Measurements from ENCODE around the gene PTPRE.
A peak's percentile ranks its signal among the peaks of the same experiment; 100 is the strongest.

Gene PTPRE

DNA sequence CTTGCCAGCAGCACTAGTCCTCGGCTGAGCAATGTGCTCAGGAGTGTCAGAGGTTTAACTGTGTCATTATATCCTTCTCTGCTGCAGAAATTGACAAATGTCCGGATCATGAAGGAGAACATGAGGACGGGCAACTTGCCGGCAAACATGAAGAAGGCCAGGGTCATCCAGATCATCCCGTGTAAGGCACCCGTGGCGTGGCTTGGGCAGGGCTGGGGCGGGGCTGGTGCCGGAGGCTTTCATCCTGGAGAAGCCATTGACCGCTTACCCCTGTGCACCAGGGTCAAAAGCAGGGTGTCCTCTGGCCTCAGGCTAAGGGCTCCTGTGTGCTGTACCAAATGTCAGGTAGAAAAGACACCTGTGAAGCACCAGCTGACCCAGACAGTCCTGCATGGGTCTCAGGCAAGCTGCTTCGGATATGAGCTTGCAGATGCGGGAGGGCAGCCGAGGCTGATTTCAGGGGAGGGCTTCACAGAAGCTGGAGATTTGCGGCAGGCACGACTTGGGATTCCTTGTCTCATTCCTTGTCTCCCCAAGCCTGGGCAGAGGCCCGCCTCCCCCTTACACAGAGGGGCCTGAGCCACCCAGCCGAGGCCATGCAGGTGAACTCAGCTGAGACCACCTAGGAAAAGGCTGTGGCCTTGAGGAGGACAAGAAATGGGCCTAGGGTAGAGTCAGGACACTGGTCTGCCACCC is 164.0 kb downstream of the PTPRE start:
- no peak for DNase-seq (ENCODE audit: low spot score)

- DNase-seq (ENCODE audit: low spot score): no peak
These were observed 164.5 kb downstream of the PTPRE start for GRCh38 chr10:128071417-128071782.

- no peak for DNase-seq (ENCODE audit: low spot score)
These were observed 165.1 kb downstream of the PTPRE start for GRCh38 chr10:128072046-128072445.

DNA sequence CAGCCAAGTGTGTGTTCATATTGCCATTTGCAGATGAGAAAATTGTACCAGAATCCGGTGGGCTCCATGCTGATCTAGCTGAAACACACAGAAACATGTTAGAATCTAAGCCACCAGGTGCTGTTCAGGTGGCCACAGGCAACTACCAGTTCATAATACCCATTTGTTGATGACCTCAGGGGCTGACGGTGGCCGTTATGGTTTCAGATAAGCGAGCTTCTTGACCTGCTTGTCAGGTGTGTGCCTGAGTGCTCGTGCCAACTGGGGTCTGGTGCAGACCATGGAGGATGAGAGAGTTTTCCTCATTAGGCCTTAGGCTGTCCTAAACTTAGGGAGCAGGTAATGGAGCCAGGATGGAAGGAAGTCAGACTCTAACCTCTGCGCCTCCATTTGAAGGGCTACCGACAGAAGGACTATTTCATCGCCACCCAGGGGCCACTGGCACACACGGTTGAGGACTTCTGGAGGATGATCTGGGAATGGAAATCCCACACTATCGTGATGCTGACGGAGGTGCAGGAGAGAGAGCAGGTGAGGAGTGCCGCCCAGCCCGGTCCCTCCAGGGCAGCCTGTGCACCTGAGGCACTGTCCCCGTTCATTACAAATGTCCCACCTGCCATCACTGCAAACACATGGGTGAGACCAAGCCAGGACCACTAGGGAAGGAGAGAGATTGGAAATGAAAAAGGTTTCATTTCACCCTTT is 166.2 kb downstream of the PTPRE start:
- no peak for DNase-seq (ENCODE audit: low spot score)

DNA sequence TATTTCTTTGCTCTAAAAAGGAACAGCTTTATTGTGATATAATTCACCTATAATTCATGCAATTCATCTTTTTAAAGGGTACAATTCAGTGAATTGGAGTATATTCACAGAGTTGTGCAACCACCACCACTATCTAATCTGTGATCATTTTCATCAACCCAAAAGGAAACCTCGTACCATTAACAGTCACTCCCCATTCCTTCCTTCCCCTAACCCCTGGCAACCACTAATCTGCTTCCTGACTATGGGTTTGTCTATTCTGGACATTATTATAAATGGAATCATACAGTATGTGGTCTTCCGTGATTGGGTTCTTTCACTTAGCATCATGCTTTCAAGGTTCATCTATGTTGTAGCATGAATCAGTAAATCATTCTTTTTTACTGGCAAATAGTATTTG is 167.0 kb downstream of the PTPRE start:
- no peak for DNase-seq (ENCODE audit: low spot score)

GRCh38 chr10:128074589-128074988 is 167.7 kb downstream of the PTPRE start:
- no peak for DNase-seq (ENCODE audit: low spot score)

- no peak for DNase-seq (ENCODE audit: low spot score)
These were observed 170.4 kb downstream of the PTPRE start for GRCh38 chr10:128077155-128077875.

DNA sequence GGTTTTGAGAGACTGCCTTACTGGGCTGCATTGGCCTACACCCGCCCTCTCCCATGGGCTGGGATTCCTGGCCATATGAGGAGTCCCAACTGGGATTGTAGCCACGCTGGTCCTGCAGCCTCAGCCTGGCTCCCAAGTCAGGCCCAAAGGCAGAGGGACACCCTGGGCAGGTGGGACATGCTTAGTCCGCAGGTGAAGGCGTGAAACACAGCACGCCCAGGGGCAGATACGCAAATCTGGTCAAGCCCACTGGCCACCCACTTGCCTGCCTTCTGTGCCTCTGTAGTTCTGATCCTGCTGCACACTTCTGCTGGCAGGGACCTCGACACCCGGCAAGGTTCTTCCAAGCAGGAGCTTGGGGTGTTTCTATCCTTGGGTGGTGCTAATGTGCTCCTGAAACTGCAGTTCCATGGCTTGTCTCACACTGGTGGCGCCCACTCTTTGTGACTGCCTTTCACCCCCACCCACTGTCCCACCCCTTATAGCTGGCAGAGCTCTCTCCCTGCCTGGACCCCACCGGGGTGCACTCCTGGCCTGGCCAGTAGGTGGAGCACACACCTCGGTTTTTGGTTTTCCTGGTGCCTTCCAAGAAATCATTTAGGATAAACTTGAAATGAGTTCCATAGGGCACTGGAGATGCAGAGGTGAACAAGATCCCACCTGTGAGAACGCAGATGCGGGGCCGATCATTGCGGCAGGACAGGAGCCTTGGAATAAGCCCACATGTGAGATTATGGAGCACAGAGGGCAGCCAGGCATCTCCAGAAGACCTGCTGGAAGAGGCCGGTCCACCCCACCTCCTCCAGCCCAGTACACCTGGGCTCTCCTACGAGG is 171.4 kb downstream of the PTPRE start:
- peak; percentile 35 for DNase-seq (ENCODE audit: low spot score)

GRCh38 chr10:128080231-128080630 is 173.3 kb downstream of the PTPRE start:
- DNase-seq (ENCODE audit: low spot score): no peak

GRCh38 chr10:128080641-128081040 is 173.7 kb downstream of the PTPRE start:
- DNase-seq (ENCODE audit: low spot score): no peak

GRCh38 chr10:128081222-128081621 is 174.3 kb downstream of the PTPRE start:
- DNase-seq (ENCODE audit: low spot score): no peak

GRCh38 chr10:128081720-128082119 is 174.8 kb downstream of the PTPRE start:
- DNase-seq (ENCODE audit: low spot score): no peak

DNA sequence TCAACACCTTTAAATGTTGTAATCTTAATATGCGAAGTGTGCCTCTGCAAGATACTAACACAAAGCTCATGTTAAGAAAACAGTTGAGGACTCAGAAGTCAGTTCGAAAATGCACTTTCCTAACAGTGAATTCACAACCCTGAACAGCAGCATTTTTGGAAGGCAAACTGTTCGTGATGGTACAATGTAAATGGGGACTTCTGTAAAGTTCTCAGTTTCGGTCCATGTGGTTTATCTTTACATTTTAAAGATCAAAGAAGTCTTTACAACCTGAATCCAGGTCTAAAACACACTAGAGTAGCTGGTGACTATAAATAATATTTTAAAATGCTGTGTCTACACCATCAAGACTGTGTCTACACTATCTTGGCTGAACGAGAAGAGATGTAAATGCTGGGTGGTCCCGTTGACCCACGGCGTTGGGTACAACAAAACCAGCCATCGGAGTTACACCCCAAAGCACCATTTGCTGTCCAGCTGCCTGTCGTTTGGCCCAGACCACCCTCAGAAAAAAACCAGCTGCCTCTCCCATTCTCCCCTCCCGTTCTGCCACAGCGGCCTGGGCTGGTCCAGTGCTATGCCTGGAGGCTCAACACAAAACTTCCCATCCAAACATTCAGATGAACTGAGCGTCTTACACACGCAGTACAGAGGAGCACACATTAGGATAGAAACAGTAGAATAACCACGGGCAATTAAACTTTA is 176.4 kb downstream of the PTPRE start:
- DNase-seq (ENCODE audit: low spot score): no peak

DNA sequence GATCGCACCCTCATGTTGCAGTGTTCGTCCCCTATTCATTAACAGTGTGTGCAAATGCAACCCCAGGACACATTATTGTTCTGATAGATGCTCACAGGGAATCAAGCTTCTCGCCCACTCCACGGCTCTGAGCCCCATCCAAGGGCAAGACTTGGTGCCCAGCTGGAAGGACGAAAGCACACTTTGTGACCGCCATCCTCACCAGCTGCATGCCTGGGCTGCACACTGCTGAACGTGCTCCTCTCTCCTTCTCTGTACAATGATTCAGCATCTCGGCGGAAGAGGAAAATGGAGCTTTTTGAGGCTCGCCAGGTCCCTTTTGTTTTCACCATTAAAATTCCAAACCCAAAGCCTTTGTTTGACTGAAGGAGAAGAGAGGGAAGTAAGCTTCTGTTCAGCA is 177.5 kb downstream of the PTPRE start:
- no peak for DNase-seq (ENCODE audit: low spot score)

GRCh38 chr10:128084991-128085390 is 178.1 kb downstream of the PTPRE start:
- DNase-seq (ENCODE audit: low spot score): no peak

DNA sequence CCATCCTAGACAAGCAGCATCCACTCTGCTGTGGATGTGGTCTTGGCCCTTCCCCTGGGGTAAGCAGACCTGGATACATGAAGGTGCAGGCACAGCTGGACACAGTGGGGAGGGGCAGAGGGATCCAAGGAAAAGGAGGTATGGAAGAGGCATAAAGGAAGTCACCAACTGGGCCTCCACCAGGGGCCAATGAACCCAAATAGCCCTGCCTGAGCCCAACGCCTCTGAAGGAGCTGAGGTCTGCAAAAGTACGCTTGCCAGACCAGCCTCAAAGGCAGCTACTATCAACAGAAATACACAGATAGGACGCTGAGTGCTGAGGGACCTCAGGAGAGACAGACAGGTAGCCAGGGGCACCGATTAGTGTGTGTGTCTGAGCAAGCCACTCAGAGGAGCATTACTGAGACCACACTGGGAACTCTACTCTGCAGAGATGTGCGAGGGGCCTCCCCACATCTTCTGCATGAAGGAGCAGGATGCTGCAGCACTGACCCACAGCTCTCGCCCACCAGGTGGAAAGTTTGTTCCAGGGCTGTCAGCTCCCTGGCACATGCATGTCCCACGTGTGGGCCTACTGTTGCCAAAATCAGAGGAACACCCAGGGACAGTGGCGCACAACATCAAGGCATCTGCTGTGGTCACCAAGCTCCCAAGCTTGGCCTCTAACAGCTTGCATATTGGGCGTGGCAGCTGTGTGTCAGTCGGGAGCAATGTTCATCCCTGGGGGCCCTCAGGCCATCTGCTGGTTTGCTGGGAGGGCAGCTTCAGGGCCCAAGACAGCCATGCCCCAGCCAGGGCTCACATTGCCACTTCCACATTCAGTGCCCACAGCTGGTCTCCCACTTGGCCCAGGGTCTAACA is 179.3 kb downstream of the PTPRE start:
- no peak for DNase-seq (ENCODE audit: low spot score)

GRCh38 chr10:128087146-128087883 is 180.4 kb downstream of the PTPRE start:
- no peak for DNase-seq (ENCODE audit: low spot score)

GRCh38 chr10:128087884-128088709 is 181.2 kb downstream of the PTPRE start:
- no peak for DNase-seq (ENCODE audit: low spot score)
